HG03571 (cell line): Measurements from ENCODE around the gene SDHAF1.
"Not testable (repeated sequence)": the region's sequence is repeated elsewhere in the genome, so short reads cannot be mapped to it uniquely, and the experiment has no call there.

Experiments used
- ATAC-seq: cut with Tn5 transposase; IDR thresholded peaks from one replicate; pipeline ENCODE4 v1.9.1; 2021; ENCODE audit not compliant: unreplicated experiment

The SDHAF1 gene, protein sequence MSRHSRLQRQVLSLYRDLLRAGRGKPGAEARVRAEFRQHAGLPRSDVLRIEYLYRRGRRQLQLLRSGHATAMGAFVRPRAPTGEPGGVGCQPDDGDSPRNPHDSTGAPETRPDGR

DNA sequence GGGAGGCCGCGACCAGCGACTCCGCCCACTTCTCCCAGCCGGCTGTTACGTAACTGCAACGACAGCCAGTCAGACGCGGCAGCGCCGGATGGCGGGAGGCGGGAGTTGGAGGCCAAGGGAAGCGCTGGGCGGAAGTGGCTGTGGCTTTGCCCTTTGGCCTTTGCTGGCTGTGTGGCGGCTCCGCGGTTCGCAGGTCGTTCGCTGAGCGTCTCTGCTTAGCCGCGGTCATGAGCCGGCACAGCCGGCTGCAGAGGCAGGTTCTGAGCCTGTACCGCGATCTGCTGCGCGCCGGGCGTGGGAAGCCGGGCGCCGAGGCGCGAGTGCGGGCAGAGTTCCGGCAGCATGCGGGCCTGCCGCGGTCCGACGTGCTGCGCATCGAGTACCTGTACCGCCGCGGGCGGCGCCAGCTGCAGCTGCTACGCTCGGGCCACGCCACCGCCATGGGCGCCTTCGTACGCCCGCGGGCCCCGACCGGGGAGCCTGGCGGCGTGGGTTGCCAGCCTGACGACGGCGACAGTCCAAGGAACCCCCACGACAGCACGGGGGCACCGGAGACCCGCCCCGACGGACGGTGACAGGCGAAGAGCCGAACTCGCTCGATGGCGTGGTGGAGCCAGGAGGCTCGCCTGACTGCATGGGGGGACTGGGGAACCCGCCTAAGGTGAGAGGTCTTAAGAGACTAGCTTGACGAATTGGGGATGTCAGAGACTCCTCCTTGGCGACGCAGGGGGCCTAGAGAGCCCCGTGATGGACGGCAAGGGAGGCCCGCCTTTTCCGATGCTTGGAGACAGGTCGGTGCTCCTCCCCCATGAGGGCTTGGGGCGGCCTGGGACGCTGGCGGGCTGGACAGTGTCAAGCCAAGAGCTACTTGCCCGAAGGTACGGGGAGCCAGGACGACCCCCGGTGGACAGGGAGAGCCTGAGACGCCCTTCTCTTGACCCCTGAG is at the start of gene SDHAF1:
Gene SDHAF1, plus strand, starts transcription at position 141 of the 946 bp plus-strand sequence. Its CDS starts 87 bp downstream, at position 228.
- peak; percentile 71 for ATAC-seq

DNA sequence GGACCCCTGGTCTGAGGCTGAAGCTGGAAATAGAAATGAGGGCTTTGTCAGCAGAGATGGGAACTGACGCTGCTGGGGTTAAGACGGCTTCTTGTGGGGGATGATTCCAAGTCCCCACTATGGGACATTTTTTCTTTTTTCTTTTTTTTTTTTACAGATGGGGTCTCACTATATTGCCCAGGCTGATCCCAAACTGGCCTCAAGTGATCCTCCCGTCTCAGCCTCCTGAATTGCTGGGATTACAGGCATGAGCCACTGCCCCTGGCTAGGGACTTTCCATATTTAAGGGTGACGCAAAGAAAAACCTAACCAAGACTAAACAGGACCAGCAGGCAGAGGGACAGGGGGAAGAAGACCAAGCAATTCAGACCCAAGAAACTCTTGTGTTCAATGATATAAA is 48.8 kb upstream of the SDHAF1 start:
- ATAC-seq: no peak

DNA sequence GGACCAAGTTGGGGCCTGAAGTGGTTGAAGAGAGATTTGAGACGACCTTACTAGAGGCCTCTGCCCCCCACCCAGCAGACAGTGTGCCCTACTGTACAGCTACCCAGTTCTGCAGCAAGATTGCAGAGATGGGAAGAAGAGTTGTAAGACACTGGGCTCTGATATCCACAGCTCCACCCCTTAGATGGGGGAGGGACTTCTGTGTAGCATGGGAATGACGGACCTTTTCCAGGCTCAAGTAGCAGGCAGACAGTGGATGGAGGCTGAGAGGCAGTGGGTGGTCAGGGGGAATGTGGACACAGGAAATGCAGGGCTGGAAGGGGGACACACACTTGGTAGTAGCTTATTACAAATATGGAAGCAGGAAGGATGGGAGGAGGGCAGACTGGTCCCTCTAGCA is 45.9 kb upstream of the SDHAF1 start:
- ATAC-seq: no peak

DNA sequence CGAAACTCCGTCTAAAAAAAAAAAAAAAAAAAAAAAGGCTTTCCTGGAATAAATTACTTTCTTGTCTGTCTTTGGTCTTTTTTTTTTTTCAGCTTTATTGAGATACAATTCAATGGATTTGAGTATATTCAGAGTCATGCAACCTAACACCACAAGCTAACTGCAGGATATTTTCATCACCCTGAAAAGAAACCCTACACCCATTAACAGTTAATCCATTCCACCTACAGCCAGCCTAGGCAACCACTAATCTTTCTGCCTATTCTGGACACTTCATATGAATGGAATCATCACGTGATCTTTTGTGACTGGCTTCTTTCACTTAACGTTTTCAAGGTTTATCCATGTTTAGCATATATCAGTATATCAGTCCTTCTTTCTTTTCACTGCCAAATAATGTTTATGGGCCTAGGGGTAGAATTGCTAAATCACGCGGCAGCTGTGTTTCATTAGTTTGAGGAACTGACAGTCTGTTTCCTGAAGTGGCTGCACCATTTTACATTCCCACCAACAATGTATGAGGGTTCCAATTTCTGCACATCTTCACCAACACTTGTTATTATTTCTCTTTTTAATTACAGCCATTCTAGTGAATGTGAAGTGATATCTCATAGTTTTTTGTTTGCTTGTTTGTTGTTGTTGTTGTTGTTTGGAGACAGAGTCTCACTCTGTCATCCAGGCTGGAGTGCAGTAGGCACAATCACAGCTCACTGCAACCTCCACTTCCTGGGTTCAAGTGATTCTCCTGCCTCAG is 38.9 kb upstream of the SDHAF1 start:
- no peak for ATAC-seq

DNA sequence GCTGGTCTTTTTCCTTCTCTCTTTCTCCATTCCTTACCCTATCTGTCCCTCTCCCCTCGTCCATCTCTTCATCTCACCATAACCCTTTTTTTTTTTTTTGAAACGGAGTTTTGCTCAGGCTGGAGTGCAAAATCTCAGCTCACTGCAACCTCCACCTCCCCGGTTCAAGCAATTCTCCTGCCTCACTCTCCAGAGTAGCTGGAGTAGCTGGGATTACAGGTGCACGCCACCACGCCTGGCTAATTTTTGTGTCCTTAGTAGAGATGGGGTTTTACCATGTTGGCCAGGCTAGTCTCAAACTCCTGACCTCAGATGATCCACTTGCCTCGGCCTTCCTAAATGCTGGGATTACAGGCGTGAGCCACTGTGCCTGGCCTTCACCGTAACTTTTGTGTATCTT is 37.6 kb upstream of the SDHAF1 start:
- ATAC-seq: not testable (repeated sequence)

DNA sequence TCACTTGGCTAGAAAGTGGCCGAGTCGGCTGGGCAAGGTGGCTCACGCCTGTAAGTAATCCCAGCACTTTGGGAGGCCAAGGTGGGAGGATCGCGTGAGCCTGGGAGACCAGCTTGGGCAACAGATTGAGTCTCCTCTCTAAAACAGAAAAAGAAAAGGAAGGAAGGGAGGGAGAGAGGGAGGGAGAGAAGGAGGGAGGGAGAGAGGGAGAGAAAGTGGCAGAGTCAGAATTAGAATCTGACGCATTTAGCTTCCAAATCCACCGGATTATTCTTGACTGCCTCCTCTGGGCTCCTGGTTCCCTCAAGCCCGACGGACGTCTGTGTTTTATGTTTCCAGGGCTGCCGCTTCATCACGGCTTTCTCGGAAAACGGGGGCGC is 36.3 kb upstream of the SDHAF1 start:
- ATAC-seq: no peak

DNA sequence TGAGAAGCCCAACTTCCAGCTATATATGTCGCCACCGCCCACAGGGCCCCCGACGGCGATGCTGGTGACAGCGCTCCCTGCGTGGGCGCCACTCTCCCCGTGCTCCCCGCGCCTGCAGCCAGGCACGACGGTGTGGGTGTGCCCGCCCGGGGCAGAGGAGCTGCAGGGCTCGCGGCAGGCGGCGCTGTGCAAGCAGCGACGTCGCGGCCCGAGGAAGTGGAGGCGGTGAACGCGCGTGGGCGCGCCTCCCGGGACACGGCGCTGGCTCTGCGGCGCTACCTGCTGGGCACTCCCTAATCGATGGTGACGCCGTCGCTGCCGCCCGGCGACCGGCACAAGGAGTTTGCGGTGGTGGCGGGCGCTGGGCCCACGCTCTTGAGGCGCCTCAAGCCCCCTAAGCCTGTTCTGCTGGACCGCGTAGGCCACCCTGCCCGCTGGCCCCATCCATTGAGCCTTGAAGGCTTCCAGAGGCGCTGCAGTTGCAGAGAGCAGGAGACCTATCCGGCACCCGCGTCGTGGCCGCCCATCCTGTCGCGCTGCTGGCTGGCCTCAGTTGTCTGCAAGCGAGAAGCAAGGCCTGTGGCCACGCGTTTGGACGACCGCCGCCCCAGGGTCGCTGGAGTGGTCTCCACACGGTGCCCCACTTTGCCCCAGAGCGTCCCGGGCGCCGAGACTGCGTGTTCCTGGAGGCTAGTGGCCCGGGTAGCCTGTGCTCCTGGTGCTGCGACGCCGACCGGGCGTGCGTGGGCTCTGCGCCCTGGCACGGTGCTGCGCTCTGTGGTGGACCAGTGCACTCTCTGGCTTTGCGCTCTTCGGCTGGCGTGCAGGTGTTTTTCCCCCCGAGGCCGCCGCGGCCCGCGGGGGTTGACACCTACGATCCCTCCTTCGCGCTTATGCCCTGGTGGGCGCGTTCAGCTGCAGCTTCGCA is 35.7 kb upstream of the SDHAF1 start:
- no peak for ATAC-seq

DNA sequence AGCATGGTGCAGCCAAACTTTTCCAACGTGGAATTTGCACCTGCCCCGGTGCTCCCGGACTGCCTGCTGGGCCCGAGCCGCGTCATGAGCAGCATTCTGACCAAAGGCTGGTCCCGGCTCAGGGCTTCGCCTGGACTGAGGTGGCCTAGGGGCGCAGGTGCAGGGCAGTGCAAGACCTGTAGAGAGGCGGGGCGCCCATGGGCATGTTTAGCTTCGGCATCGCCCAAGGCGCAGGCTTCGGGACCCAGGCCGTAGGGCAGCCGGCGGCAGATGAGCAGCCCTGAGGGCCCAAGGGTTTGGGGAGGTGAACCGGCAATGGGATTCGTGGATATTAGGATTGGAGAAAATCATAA is 35.0 kb upstream of the SDHAF1 start:
- ATAC-seq: no peak

DNA sequence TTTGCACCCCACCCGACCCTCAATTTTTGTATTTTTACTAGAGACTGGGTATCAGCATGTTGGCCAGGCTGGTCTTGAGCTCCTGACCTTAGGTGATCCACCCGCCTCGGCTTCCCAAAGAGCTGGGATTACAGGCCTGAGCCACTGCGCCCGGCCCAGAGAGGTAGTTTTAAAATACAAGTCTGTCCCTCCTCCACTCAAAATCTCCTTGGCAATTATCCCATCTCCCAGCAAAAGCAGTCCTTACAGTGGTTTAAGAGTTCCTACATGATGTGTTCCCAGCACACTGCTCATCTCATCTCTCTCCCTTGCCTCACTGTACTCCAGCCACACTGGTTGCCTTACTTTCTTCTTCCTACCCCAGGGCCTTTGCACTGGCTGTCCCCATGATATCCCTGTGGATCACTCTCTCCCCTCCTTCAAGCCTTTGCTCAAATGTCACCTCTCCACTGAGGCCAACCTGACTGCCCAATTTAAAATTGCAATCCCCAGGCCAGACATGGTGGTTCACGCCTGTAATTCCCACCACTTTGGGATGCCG is 34.5 kb upstream of the SDHAF1 start:
- ATAC-seq: no peak

DNA sequence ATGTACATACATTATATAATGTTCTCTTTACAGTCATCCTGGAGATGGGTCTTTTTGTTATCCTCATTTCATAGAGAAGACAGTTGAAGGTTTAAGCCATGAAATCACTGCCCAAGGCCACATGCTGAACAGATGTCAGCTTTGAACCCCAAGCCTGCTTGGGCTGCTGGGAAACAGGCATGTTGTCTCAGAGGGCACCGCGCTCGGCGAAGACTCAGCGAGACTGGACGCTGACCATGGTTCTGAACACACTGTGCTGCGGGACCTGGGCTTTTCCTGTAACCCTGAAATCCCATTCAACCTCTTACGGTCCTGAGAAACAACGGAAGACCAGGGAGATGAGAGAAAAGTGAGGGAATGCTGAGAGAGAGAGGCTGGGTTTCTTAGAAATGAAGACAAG is 31.5 kb upstream of the SDHAF1 start:
- no peak for ATAC-seq

DNA sequence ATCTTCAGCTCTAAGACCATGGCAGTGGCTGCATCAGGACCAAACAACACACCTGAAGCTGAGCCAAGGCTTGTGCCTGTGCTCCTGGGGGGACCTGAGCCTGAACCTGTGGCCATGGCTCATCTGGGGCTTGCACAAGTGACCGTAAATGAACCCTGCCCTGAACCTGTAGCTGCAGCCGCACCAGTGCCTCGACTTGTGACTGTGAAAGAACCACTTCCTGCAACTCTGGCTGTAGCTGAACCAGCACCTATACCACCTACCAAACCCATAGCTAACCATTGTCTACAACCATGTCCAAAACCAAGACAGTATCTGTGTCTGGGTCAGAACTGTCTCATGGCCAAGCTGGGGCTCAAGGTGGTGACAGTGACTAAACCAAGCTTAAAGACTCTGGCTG is 28.2 kb upstream of the SDHAF1 start:
- ATAC-seq: no peak

DNA sequence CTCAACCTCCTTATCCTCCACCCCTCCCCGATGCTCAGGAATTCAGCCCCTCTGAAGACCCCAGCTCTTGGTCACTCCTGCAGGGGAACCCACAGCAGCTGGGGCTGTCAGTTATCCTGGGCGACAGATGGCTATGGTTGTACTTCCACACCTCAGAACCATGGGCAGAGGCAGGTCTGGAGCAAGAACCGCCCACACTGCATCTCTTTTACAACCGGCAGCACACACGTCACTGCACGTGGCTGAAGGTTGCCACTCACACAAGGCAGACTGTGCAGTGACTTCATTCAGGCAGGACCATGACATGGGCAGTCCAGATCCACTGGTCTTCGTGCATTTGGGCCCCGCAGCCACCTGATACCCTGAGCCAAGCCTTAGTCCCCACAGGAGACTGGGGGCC is 21.5 kb upstream of the SDHAF1 start:
- no peak for ATAC-seq

DNA sequence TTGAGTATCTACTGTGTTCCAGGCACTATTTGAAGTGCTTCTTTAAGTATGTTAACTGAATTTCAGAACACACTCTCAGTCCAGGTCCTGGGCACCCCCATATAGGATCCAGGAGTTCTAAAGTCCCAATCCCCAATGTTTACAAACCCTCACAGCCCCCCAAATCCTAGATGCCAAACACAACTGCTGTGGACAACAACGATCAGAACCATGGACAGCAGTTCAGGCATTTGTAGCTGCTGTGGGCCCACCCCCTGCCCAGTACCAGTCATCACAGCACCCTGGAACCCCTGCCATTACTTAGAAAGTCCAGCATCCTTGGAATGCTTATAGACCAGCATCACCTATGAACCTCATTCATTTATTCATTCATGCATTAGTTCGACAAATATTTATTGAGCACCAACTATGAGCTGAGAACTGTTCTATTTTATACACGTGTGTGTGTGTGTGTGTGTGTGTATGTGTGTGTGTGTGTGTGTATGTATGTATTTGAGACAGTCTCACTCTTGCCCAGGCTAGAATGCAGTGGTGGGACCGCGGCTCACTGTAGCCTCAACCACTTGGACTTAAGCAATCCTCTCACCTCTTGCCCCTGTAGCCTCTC is 19.3 kb upstream of the SDHAF1 start:
- ATAC-seq: no peak

DNA sequence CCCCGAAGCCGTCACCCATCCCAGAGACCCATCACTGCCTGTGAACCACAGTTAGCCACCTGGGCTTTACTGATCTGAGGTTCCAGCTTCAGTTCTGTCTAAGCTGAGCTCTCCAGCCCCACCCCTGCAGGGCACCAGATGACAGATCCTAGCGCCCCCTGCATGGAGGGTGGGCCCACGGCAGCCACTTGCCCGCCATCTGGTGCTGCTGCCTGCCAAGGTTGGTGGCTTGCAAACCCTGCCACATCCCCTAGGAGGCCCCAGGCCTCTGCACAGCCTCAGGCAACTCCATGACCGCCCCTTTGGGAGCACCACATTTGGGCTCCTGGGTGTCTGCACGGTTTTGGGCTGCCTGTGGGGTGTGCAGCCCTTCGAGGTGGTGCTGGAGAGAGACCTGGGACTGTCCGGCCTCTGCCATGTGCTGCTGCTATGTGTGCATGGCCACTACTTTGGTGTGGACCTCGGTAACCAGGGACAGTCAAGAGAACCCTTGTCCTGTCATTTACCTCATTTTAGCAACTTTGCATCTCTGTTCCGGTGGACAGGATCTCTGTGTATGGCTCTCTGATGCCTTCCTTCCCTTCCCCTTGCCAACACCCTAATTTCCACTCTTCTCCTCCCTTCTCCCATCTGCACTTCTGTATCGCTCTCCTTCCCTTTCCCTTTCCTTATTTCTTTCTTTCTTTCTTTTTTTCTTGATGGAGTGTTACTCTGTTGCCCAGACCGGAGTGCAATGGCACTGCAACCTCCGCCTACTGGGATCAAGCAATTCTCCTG is 17.4 kb upstream of the SDHAF1 start:
- no peak for ATAC-seq

DNA sequence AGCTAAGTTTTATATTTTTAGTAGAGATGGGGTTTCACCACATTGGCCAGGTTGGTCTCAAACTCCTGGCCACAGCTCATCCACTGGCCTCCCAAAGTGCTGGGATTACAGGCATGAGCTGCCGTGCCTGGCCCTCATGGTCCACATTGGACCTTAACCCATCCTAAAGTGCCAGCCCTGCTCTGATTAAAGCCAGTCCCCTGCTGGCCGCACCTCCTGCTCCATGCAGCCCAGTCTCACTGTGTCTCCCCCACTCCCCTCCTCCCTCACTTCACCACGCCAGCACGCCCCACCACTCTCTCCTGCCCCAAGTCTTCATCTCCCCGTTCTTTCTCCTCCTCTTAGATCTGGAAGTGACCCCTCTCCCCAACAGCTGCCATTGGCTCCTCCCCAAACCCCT is 16.7 kb upstream of the SDHAF1 start:
- no peak for ATAC-seq

DNA sequence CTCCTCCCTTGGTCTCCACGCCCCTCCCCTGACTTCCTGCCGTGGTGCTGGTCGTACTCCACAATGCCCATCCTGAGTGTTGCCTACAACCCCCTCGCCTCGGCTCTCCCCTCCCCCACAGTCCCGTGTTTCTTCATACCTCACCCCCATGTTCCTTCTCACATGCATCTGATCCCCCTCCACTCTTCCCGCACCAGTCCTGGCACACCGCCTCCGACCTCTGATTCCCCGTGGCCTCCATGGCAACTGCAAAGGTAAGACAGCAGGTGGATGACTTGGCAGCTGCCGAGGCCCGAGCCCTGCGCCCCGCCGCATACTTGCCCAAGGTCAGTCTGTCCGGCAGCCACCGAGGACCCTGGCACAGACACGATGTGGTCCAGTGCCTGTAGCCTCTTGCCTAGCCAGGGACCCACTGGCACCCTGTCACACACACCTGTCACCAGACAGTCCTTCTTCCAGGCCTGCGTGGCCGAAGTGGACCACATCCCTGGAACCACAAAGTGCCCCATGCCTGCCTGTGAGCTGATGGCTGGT is 16.1 kb upstream of the SDHAF1 start:
- no peak for ATAC-seq

DNA sequence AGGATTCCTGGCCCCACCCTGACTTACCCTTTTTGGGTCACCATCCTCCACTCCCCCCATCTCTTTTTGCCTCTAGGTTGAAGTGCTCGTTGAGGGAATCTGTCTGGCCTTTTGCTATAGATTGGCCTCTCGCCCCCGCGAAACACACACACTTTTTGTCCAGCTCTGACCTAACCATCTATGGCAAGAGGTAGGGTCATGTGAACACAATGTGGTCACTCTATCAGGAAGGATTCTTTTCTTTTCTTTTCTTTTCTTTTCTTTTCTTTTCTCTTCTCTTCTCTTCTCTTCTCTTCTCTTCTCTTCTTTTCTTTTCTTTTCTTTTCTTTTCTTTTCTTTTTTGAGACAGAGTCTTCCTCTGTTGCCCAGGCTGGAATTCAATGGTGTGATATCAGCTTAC is 14.0 kb upstream of the SDHAF1 start:
- not testable (repeated sequence) for ATAC-seq

DNA sequence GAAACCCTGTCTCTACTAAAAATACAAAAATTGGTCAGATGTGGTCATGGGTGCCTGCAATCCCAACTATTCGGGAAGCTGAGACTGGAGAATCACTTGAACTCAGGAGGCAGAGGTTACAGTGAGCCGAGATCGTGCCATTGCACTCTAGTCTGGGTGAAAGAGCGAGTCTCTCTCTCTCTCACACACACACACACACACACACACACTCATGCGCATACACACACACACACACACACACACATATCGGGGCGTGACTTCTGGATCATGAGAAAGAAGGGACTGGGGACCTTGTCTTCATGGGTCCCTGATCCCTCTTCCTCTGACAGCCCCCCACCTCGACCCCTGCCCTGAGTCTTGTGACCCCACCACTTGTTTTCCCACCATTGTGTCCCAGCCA is 11.8 kb upstream of the SDHAF1 start:
- no peak for ATAC-seq

DNA sequence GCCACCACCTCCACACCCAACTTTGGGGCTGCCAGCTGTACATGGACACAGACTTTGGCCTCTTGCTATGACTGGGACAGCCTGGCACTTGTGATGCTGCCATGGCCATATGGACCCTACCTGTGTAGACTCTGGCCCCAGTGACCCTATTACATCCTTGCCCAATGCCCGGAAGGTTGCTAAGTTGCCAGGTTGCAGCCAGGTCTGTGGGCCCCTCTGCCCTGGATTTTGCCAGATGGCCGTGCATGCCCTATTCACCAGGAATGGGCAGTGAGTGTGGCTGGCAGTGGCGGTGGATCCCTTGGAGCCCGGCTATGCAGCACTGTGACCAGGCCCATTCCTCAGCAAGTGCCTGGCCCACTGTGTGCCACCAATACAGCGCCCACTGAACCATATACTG is 8.9 kb upstream of the SDHAF1 start:
- ATAC-seq: no peak
